HG03039 (cell line): ENCODE results near the gene OSBPL6.
A peak's percentile ranks its signal among the peaks of the same experiment; 100 is the strongest.

ENCODE experiments used
- ATAC-seq: cut with Tn5 transposase; IDR thresholded peaks from one replicate; pipeline ENCODE4 v1.9.1; 2021; ENCODE audit warnings: mild to moderate bottlenecking, moderate library complexity; ENCODE audit not compliant: unreplicated experiment

OSBPL6 gene

DNA sequence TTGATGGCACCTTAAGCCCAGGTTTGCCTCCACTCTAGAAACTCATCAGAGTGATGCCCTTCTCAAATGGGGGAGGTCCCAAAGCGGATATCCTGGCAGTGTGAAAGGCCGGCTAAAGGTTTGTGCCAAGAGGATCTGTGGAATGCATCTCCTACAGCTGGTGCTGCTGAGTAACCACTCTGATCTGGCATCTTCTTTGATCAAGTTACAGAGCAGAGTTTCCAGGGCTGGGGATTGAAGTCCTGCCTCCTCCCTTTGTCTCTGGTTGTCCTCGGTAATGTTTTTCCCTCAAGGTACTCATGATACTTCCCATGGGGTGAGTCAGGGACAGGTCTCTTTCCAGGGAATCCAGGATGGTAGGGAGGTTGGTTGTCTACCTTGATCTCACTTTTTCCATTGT is 232.1 kb downstream of the OSBPL6 start:
- no peak for ATAC-seq

DNA sequence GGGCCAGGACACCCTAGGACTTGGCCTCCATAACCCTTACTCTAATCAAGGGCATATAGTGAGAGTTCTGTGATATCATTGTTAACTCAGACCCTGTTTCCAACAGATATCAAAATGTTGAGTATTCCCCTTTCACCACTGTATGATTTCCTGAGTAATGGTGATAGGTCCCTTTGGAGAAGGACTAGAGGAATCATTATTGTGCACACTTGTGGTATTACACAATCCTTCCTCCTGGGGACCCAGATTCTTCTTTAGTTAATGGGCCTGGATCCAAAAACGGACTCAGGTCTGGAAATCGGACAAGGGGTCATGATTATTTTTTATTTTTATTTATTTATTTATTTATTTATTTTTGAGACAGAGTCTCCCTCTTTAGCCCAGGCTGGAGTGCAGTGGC is 233.1 kb downstream of the OSBPL6 start:
- ATAC-seq, result no peak

DNA sequence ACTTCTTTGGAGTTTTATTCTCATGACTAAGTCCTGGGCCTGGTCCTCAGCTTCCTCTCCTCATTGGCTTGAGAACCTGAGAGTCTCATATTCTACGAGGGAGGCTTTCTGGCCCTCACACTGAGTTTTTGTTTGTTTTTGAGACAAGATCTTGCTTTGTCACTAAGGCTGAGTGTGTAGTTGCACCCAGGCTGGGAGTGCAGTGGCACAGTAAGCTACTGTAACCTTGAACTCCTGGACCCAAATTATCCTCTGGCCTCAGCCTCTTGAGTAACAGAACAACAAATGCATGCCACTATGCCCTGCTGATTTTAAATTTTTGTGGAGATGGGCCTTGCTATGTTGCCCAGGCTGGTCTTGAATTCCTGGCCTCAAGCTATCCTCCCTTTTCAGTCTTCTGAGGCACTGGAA is 234.1 kb downstream of the OSBPL6 start:
- ATAC-seq, result no peak

DNA sequence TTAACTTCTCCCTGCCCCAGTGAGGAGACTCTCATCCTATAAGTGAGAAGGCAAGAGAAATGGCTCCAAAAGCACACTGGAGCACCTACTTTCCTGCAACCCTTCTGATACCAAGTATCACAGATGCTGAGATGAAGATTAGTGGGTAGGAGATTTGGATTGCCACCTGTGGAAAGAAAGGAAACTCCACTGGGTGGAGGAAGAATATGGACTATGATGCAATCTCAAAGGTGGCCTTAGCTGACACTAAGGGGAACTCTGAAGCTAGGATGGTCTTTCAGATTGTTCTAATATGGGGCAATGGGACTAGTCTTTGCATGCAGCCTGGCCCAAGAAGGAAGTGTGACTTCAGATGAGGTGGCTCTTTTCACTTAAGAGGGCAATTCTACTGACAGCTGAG is 235.0 kb downstream of the OSBPL6 start:
- ATAC-seq, result no peak

DNA sequence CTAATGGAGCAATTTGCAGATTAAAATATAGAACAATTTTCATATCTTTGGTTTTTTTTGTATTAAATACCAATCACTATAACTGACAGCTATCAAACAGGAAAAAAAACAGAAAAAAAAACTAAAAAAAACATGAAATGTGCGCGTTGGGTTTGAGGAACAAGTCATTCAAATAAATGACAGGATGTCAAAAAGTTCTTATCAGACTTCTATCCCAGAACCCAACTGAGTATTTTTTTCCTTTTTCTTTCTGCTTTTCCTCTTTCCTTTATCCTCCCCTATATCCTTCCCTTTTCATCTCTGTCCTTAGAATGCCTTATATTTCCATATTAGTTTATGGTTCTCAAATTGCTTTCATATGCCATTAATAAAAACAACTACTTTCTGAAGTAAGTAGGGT is 242.3 kb downstream of the OSBPL6 start:
- no peak for ATAC-seq

DNA sequence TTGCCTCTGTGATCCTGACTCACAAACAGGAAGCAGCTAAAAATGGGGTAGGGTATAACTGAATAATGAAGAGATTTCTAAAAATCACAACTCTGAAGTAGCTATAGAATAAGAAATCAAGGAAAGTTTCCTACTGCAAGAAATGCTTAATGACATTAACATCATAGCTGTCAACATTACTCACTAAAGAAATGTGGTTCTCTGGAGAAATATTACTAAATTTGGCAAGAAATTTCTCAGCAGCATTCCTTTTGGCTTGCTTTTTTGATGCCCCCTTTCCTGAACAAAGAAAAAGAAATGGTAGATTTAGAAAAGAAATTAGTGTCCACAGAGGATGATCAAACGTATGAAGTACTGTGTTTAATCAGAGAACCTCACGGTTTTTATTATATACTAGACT is 247.1 kb downstream of the OSBPL6 start:
- no peak for ATAC-seq

DNA sequence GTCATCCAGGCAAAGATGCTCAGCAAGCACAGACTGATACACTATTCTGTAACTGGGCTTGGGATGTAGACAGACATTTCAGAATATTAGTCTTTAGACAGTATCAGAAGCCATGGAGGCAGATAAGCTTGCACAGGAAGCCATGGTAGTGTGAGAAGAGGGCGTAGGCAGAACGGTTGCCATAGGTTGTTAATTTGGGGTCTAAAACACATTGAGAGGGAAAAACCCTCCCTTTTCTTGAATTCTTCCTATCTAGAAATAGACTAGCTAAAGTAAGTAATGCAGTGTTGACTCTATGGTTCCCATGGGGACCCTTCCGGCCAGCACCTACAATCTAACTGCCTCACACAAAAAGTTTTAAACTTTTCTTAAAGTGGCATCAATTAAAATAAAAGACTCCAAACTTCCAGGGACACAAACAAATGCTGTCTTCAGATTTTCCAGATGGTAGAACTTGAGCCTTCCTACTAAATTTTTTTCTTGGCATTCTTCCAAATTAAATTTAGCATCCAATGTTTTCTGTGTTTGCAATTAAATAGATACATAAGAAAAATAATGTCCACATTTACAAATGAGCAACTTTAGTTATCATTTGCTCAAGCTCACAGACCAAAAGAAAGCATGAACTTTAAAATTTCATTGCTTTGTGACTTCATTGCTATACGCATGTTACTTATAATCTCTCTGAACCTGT is 254.8 kb downstream of the OSBPL6 start:
- ATAC-seq, result no peak

DNA sequence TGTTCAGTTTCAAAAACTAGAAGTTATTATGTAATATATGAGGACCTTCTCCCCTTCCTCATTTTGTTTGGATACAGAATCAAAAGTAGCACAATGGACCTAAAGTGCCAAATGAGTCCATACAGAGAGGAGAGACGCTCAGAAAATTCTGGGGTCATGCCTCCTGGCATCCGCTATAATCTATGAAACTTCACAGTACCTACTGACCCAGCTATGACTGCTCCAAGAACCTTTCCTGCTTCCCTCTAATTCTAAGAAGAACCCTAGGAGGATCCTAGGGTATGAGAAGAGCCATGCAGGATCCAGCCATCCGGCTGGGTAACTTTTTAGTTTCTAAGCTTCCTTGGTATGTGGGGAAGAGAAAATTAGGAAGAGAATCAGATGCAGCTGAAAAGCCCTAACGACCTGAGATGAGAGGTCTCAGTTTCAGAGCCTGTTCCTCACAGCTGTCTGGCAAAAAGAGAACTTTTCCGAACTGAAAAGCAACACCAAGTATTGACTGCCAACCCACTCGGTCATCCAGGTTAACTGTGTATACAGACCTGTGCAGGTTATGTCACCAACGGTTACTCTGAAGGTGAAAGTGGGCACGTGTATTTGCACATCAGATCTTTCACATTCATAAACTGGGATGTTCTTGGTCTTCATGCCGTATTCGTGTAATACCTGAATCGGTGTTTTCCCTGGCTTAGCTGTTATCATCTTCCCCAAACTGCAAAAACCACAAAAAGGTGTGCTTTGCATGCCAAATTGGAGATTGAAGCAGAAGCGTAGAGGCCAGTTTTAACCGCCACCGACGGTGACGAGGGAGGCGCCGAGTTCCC is 255.6 kb downstream of the OSBPL6 start:
- ATAC-seq, result peak; percentile 3

DNA sequence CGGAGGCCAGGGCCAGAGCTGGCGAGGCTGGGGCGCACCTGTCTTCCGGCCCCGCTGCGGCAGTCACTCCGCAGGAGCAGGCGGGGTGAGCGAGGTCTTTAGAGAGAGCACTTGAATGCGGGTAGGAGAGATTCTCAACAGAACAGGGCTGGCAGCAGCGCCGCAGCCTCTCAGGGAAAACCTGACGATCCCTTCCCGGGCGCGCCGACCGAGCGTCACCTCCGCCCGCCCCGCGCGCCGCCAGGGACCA is 256.1 kb downstream of the OSBPL6 start:
- peak; percentile 36 for ATAC-seq

DNA sequence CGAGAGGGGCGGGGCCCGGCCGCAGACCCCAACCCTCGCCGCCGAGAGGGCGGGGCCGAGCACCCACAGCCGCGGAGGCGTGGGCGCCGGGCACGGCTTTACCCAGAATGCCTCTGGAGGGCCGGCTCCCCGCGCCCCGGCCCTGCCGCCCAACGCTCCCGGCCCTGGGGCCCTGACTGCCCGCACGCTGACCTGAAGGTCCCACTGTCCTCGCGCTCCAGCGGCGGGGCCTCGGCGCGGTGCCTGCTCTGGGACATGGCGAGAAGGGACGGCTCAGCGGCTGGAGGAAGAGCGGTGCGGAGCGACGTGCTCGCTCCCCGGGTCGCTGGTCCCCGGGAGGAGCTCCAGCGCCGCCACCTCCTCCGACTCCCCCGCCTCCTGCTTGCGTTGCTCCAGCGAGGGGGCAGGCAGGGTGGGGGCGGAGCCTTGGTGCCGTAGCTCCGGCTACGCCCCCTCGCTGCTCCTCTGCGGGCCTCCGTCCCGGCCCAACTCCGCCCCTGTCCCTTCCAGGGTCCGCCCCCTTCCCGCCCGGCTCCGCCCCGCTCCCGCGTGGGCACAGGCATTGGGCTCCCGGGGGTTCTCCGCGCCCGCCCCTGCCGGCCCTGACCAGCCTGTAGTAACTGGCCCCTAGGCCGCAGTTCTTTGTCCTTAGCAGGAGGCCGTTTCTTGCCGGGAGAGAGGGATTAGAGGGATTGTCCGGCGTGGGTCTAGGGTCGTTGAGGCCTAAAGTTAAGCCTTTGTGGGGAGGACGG is 256.6 kb downstream of the OSBPL6 start, which contains the start of the genes PJVK and PRKRA:
PJVK (plus strand) TSS at position 605 of the 752 bp plus-strand sequence. CDS start 2,032 bp downstream, outside the sequence.
PRKRA (minus strand) TSS at position 402 of the 752 bp plus-strand sequence; CDS start at position 257, 145 bp downstream.
- ATAC-seq, result peak; percentile 80

DNA sequence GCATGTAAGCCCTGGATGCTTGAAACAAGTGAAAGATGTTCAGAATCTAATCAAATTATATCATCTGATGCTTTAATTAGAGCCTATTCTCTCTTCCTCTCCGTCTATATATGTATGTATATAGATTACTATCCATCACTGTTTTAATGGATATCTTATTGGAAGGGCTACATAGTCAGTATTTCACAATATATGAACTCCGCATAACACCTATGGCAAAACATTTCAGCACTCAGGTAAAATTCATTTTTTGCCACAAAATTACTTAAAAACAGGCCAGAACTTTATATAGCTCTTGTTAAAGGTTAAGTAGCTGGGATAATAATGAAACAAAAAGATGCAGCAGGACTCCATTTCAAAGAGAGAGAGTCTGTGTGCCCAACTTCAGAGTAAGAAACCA is 258.0 kb downstream of the OSBPL6 start:
- ATAC-seq, result no peak
